Measurements from ENCODE around the gene OPTC. TPM values are rescaled to one million over a fixed set of nuclear protein-coding genes. Genes with fewer than 3 reads are reported as not detected.

Gene OPTC
- total and polyA plus RNA-seq, 12 donors = 0.07 TPM; not detected in 11

DNA sequence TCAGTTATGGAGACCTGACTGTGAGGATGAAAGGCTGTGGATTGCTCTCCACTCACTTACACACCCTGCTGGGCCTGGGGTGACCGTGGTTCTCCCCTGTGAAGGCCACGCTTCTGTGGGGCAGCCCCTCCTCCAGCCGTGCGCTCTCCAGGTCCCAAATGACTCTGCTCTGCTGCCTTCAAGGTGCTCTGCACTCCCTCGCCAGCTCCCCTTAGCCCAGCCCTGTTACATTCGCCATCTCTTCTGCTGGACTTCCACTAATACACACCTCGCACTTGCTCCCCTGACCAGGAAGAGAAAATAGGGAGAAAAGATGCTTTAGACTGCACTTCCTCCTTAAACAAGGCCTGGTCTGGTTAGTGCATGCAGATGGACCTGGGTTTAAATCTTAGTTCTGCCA is 24.6 kb downstream of the OPTC start:
- H3K36me3 ChIP-seq (replicated peaks in 1 of 2) = no peaks in the 10 kb centered on the region
- no peak for DNase-seq
- no peaks in the 10 kb centered on the region for H3K27me3 ChIP-seq
- no peaks in the 10 kb centered on the region for H3K9me3 ChIP-seq (replicated peaks in 1 of 3)
- no peak overlapping the region for H3K4me3 ChIP-seq
- TF ChIP-seq, protein P1, sequence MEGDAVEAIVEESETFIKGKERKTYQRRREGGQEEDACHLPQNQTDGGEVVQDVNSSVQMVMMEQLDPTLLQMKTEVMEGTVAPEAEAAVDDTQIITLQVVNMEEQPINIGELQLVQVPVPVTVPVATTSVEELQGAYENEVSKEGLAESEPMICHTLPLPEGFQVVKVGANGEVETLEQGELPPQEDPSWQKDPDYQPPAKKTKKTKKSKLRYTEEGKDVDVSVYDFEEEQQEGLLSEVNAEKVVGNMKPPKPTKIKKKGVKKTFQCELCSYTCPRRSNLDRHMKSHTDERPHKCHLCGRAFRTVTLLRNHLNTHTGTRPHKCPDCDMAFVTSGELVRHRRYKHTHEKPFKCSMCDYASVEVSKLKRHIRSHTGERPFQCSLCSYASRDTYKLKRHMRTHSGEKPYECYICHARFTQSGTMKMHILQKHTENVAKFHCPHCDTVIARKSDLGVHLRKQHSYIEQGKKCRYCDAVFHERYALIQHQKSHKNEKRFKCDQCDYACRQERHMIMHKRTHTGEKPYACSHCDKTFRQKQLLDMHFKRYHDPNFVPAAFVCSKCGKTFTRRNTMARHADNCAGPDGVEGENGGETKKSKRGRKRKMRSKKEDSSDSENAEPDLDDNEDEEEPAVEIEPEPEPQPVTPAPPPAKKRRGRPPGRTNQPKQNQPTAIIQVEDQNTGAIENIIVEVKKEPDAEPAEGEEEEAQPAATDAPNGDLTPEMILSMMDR (IDR thresholded peaks at IDR 0.05) = no peak
- no peak for TF ChIP-seq POLR2A (IDR thresholded peaks at IDR 0.05)
- 91 to 97% (median 94%) methylated on average over 7 of the region's 7 CpGs for WGBS, 4 donors
- H3K27ac ChIP-seq = no peak overlapping the region
- intact Hi-C loops (cut with DNase I) = loop anchor here in 1 of 2 donors (10.0 kb wide), 1 partner anchor 86 kb away; no protein-coding TSS in a partner anchor
- H3K4me1 ChIP-seq (replicated peaks in 1 of 2) = peaks cover 7 to 14% of the 10 kb centered on the region in 2 donors

DNA sequence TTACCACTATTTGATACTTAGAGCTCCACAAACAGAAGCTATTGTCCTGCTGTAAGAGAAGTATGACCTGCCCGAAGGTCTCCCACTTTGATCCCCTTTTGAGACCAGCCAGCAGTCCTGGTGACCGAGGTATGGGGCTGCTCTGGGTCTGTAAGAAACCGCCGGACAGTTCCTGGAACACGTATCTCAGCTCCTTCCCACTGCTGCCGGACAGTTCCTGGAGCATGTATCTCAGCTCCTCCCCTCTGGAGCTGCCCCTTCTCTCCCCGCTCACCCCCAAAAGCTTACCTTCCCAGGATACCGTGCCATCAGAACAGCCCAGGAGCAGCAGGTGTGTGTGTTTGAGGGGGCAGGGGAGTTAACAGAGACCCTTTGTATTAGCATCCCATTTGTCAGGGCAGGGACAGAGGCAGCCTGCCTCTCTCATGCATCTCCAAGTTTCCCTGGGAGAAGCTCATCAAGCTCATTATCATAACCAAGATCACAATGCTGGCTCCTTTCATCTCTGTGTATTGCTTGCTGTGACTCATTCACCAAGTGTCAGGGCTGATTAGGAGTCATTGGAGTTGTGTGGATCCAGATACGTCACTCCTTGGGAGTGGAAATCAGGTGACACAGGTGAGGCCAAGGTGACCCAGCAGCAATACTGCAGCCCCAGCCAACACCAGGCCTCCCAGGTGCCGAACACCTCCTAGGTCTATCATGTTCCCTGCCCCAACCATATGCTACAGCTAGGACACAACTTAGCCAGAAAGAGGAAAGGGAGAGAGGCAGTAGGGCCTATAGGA is 25.3 kb downstream of the OPTC start:
- Histone ChIP-seq H3K4me1 (replicated peaks in 1 of 2) (peaks cover 7 to 11% of the 10 kb centered on the region in 2 donors), H3K27me3 (no peaks in the 10 kb centered on the region), H3K27ac (no peak overlapping the region), H3K36me3 (replicated peaks in 1 of 2) (no peaks in the 10 kb centered on the region), H3K4me3 (no peak overlapping the region), H3K9me3 (replicated peaks in 1 of 3) (no peaks in the 10 kb centered on the region)
- DNase-seq = no peak
- WGBS, 4 donors = 79 to 92% (median 88%) methylated on average over 7 to 10 of the region's 10 CpGs
- TF ChIP-seq POLR2A (IDR thresholded peaks at IDR 0.05) = no peak
- TF ChIP-seq, protein P1 (IDR thresholded peaks at IDR 0.05) = no peak
- intact Hi-C loops (cut with DNase I) = loop anchor here in 1 of 2 donors (10.0 kb wide), 1 partner anchor 86 kb away; no protein-coding TSS in a partner anchor

DNA sequence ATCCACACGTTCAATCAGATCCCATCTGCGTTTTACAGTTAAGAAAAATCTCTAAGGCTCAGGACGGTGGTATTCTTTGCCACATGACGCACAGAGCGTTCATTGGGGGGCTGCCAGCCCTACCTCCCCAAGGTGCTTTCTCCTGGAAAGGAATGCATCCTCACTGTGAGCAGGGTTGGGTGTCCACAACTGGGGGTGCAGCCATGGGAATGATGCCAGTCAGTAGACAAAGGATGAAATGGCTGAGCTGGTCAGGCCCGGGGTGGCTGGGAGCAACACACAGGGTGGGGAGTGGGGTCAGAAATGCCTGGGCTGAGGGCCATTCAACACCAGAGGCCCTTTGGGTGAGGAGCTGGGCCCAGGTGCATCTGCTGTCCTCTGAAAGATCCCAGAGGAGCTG is 25.9 kb downstream of the OPTC start:
- 91 to 99% (median 95%) methylated on average over 6 of the region's 6 CpGs for WGBS, 4 donors
- no peak for DNase-seq
- Histone ChIP-seq H3K27me3 (no peaks in the 10 kb centered on the region), H3K9me3 (replicated peaks in 1 of 3) (no peaks in the 10 kb centered on the region), H3K27ac (no peak overlapping the region), H3K4me3 (no peak overlapping the region), H3K4me1 (replicated peaks in 1 of 2) (peaks cover 7 to 11% of the 10 kb centered on the region in 2 donors), H3K36me3 (replicated peaks in 1 of 2) (no peaks in the 10 kb centered on the region)
- TF ChIP-seq POLR2A (IDR thresholded peaks at IDR 0.05) = no peak
- TF ChIP-seq, protein P1 (IDR thresholded peaks at IDR 0.05) = no peak
- intact Hi-C loops (cut with DNase I) = loop anchor here in 1 of 2 donors (10.0 kb wide), 1 partner anchor 85 kb away; no protein-coding TSS in a partner anchor

DNA sequence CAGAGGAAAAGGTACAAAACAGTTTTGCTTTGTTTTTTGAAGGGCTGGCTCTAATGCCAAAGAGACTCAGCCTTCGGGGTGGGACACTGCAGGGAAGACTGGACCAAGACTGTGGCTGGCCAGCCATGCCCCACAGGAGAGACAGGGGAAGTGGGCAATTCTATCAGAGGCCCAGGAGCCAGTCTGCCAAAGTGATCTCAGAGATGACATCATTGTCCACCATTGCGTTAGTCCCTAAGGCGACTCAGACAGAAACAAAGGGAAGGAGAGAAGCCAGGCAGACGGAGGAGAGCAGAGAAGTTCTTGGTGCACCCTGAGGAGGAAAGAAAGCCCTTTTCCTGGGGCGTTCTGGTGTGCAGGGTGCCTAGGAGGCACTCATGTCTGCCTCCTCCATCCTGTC is 26.4 kb downstream of the OPTC start:
- 56 to 83% (median 77%) methylated on average over 5 of the region's 5 CpGs for WGBS, 4 donors
- Histone ChIP-seq H3K4me1 (replicated peaks in 1 of 2) (peaks cover 7 to 11% of the 10 kb centered on the region in 2 donors), H3K9me3 (replicated peaks in 1 of 3) (no peaks in the 10 kb centered on the region), H3K27me3 (no peaks in the 10 kb centered on the region), H3K4me3 (no peak overlapping the region), H3K36me3 (replicated peaks in 1 of 2) (no peaks in the 10 kb centered on the region), H3K27ac (peak overlapping the region in 1 of 5 donors; percentile 21)
- intact Hi-C loops (cut with DNase I) = no loop called here
- TF ChIP-seq POLR2A (IDR thresholded peaks at IDR 0.05) = peak in 1 of 2 donors; percentile 15
- TF ChIP-seq, protein P1 (IDR thresholded peaks at IDR 0.05) = no peak
- peak in 1 of 7 donors; percentile 41 for DNase-seq
